LHCN-M2 (cell line): ENCODE results near the gene RHEX. TPM values are rescaled to one million over a fixed set of nuclear protein-coding genes. Genes with fewer than 3 reads are reported as not detected.
"Not testable (repeated sequence)": the region's sequence is repeated elsewhere in the genome, so short reads cannot be mapped to it uniquely, and the experiment has no call there.

Source experiments
- DNase-seq: peaks from one replicate; pipeline ENCODE4 v3.0.0-alpha.2; 2012; ENCODE audit warnings: low read depth
- polyA plus RNA-seq: library from polyadenylated mRNA; unstranded; fragments of >200 nt; gene quantifications from one replicate; pipeline ENCODE4 v1.2.1, GENCODE V29; 2012; ENCODE audit warnings: missing spikeins
- total RNA-seq: library from RNA; depleted of rRNA; stranded (reverse); fragments of >200 nt; gene quantifications from 2 replicates; pipeline ENCODE4 v1.2.3, GENCODE V29; 2014; rRNA removed

Gene RHEX, protein sequence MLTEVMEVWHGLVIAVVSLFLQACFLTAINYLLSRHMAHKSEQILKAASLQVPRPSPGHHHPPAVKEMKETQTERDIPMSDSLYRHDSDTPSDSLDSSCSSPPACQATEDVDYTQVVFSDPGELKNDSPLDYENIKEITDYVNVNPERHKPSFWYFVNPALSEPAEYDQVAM
- total RNA-seq = not detected in 2 replicates
- not detected for polyA plus RNA-seq

DNA sequence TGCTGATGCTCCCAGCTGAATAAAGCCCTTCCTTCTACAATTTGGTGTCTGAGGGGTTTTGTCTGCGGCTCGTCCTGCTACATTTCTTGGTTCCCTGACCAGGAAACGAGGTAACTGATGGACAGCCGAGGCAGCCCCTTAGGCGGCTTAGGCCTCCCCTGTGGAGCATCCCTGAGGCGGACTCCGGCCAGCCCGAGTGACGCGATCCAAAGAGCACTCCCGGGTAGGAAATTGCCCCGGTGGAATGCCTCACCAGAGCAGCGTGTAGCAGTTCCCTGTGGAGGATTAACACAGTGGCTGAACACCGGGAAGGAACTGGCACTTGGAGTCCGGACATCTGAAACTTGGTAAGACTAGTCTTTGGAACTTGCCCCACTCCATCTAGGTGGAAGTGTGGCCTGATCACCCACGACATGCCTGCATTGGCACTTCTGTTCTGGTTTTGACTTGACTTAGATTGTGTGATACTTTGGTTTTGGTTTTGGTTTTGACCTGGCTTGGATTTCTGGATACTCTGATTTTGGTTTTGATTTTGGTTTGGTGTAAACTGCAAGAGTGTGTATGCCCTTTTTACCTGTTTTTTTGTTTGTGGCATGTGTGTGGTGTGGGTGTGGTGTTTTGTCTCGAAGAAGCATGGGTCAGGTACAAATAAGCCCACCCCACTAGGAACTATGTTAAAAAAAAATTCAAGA lies at the start of gene RHEX:
TSS of gene RHEX (plus strand) at position 255 of the 692 bp plus-strand sequence. CDS start 44,656 bp downstream, outside the sequence.
- DNase-seq = not testable (repeated sequence)

DNA sequence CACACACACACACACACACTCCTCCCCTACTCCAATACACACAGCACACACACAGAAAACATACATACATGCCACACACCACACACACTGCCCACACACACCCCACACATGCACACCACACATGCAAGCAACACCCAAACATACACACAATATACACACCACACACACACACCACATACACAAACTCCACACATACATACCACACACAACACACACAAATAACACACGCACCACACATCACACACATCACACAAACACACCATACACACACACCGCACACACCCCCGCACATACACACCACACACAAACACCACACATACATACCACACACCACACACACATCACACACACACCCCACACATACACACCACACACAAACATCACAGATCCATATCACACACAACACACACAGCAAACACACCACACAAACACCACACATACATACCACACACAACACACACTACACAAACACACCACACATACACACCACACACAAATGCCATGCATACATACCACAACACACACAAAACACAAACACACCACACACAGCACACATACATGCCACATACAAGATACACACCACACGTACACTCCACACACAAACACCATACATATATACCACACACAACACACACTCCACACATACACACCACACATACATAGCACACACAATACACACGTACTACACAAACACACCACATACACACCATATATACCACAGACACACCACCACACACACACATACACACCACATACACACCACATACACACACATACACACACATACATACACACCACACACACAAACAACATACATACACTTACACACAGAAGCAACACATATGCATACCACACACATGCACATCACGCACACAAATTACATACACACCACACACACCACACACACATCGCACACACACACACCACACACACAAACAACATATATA lies 48.8 kb upstream of the RHEX start:
- no peak for DNase-seq

DNA sequence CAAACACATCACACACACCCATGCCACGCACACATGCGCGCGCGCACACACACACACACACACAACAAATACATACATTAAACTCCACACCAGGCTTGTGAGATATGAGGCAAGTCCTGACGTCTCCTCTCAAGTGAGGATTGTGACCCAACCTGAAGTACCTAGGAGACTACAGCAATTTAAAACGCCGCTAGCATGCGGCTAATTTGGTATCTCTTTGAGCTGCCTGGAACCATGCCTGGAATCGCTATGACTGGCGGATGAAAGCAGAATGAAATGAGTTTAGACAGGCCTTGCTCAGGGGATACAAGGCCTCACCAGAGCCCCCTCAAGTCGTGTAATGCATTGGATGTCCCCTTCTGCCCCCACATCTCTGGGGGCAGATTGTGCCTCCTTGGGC lies 48.1 kb upstream of the RHEX start:
- DNase-seq = no peak

DNA sequence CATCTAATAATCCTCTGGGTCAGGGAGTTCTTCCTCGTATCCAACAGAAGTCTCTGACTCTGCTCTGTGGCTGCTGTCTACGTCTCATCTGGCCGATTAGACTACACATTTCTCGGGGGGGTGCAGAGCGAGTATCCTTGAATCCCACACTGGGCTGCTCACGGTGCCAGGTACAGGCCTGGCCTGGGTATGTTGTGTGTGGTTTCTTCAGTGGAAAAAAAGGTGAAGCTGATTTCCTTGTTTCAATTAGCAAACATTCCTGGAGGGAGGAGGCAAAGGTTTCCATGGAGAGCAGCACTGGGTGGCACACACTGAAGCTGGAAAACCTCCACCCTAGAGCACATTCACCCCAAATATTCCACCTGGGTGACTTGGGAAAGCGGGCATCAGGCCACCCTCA lies 47.7 kb upstream of the RHEX start:
- no peak for DNase-seq

DNA sequence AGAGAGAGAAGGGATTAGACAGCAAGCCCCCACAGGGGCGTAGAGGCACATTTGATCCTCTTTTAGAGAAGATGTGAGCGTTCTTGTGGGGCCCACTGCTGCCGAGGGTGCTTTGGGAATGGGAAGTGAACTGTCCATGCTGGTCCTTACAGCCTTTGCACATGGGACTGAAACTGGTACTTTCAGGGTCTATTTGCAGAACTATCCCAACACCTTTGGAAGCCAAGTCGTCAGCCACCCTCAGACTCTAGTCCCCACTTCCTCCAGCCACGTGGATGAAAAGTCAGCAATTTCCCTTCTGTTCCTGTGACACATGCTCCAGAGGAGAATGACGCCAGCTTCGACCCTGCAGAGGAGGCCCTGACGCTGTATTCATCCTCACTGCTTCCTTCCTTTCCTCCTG lies 47.2 kb upstream of the RHEX start:
- no peak for DNase-seq

DNA sequence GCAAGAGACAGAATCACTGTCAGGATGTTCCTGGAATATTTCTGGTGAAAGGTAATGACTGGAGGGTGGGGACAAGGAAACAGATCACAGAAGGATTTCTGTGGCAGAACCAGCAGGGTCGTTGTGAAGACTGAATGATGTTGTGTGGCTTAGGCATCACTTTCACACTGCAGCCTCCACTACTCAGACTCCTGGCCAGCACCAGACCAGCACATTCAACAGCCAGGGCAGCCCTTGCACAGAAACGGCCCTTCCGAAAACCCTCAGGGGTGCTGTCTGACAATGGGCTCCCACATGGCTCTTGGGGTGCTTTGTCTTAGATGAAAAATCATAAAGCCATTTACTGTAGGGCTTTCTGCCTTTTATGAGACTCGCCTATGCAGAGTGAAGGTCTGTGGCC lies 46.0 kb upstream of the RHEX start:
- no peak for DNase-seq

DNA sequence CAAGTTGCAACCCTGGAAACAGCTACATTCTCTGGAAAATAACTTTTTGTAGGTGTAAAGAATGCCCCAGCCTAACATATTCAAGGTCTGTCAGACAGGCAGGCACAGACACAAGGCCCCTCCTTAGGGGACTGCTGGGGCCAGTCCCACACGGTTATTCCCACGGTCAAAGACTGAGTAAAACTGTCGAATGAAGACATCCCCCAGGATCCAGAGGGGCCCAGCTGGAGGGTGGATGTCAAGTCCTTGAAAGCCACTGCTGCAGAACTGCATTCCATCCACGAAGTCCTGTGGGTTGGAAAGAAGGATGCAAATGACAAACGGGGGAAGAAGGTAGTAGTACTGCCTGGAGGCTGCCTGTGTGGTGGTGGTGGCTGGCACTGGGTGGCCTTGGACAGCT lies 42.9 kb upstream of the RHEX start:
- DNase-seq = no peak

DNA sequence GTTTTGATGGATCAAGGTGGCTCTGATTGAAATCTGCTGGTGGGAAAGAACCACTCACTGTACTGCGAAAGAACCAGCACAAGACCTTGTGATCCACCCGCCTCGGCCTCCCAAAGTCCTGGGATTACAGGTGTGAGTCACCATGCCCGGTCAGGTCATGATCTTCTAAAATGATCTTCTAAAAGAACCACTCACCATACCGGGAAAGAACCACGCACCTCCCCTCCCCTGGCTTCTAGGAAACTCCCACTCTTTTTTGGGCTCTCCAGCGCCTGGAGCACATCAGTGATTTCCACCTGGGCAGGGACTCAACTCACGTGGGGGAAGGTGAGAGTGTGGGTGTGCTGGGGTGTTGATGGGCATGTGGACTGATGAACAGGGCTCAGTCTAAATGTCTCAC lies 41.9 kb upstream of the RHEX start:
- no peak for DNase-seq

DNA sequence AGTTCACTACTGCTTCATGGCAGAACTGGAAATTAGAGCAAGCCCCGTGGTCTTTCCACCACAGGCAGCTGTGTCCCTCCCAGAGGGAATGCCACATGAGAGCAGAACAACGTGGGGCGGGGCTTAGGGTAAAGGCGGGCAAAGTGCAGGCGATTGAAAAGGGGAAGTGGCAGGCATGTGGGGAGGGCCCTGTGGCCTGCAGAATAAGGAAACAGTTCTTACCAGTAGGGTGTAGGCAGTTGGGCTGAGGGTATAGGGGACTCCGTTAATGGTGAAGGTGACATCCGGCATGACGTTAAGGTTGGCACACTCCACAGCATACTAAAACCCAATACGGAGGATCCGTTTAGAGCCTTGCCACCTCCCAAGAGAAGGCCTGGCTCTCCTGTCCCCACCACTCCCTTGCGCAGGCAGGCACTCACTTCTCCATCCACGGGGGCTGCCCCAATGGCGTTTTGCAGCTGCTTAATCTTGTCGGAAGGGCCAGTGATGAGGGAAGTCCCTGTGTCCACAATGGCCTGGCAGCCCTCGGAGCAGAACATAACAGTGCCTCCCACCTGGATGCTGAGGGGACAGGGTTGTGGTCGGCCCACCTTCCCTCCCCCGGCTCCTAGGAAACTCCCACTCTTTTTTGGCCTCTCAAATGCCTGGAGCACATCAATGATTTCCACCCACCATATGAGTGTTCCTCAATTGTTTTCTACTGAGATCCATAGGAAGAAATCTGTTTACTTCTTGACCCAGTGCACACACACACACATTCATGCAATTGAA lies 40.7 kb upstream of the RHEX start:
- DNase-seq = peak; percentile 61

DNA sequence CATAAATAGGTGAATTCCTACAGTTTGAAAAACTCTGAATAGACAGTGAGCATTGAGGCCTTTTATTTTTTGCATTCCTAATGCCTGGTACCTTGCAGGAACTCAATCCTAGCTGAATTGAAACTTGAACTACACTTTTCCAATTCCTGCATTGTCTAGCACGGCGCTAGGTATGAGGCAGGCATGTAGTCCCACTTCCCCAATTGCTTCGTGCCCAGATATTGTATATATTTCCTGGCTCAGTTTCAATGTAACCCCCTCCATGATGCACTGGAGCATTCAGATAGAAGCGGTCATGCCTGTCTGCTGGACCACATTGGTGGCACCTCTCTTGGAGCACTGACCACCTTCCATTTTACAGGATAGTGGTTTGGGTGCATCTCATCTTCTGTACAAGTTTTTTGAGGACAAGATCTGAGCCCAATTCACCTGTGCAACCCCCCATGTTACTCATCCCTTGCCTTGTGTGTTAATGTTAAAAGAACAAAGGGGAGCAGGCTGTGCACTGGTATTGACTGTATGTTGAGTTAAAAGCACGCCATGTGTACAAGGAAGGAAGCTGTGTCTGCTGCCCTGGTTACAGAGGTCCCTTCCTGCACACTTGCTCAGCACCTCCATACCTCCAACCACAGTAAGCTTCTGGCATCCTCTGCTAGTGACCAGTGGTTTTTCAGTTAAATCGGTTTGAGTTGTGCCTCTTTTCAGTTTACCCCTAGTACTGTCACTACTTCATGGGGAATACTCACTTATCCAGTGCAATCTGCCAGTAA lies 39.8 kb upstream of the RHEX start:
- no peak for DNase-seq

DNA sequence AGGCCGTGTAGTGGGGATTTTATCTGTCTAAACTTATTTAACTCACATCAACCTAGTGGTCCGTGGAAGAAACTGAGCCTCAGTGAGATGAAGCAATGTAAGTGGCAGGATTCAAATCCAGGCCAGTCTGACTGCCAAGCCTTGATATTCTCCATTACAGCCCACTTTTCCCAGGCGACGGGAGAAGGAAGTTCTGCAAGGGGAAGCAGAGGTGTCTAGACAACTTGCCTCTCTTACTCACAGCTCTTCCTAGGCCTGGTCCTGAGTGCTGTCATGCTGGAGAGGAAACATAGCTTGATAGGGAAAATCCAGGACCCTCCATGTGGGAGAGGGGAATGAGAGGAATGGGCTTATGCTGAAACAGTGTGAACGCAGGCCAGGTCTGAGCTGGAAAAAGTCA lies 38.4 kb upstream of the RHEX start:
- DNase-seq = no peak

DNA sequence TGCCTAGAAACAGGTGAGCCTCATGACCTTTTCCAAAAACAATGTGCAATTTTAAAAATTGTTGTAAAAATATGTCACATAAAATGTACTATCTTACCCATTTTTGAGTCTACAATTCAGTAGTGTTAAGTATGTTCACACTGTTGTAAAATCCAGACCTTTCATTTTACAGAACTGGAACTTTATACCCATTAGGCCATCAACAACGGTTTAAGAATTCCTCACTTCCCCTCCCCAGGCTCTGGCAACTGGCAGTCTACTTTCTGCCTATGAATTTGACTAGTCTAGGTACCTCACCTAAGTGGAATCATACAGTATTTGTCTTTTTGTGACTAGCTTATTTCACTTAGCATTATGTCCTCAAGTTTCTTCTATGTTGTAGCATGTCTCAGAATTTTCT lies 37.9 kb upstream of the RHEX start:
- DNase-seq = no peak

DNA sequence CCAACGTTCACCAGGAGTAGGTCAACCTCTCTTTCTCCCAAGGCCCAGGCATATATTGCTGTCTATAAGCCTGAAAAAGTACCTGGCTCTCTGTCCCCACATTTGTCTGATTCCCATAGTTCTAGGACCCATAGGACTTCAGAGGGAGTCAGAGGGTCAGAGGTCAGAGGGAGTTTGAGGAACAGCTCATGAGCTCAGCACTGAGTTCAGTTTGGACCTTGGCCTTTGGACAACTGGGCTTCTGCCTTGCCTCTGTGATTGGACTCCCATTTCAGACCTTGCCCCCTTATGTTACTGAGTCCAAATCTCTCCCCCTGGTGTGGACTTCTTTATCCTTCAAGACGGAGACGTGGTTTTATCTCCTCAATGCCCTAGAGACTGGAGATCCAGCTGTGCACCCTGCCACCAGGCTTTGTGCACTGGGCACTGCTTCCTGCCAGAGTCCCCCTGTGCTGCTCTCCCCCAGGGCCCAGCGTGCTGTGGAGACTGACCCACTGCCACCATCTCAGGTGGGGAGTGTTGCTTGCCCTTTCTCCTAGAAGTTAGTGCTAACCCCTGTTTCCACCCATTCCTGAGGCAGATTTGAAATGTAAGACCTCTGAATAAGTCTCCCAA lies 32.5 kb upstream of the RHEX start:
- no peak for DNase-seq

DNA sequence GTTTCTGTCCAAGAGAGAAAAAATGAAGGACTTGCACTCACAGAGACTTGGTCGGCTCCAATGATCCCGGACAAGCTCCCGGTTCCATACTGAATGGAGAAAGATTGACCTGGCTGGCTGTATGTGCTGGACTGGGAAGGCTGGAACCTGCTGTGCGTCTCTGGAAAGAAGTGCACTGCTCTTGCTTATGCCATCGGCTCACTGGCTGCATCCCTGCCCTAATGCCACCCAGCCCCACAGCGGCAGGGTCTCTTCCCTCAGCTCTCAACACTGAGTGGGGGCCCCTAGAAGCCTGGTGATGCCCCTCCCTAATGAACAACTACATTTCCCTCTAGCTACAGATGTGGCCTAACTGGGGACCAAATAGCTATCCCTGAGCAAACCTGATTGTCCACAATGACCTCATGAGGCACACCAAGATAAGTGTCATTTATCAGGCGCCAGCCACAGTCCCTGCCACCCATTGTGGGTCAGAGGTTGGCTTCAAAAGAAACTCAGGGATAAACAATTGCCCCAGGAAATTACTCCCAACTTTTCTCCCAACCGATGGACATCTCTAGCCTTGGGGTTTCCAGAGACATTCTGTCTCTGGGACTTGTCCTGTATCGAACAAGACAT lies 31.9 kb upstream of the RHEX start:
- no peak for DNase-seq

DNA sequence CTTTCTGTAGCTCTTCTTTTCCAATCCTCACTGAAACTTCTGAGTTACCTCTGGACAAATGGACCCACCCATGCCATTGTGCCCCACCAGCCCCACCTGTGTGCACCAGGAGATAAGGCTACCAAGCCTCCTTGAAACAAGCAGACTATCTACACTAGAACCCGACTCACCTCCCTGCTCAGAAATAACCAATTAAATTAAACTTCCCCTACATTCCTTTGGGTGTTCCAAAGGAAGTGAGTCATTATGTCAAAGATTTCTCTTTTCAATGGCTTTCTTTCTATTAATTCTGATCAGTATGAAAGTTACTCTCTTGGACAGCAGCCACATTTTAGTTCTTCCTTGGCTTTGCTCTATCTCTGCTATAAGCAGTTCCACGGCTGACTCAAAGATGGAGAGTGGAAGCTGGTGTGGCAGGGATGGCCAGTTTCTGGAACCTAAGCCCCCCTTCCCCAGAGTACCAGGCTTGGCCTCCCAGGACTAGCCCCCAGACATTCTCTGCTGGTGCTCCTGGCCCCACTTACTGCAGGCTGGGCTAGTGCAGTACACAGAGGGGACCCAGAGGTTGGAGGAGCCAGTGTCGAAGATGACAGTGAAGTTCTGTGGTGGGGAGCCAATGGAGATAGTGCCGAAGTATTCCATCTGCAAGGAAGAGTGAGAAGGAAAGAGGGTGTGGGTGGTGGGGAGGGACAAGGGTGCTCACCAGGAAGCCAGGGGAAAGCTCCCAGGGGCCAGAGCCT lies 31.2 kb upstream of the RHEX start:
- DNase-seq = peak; percentile 25

DNA sequence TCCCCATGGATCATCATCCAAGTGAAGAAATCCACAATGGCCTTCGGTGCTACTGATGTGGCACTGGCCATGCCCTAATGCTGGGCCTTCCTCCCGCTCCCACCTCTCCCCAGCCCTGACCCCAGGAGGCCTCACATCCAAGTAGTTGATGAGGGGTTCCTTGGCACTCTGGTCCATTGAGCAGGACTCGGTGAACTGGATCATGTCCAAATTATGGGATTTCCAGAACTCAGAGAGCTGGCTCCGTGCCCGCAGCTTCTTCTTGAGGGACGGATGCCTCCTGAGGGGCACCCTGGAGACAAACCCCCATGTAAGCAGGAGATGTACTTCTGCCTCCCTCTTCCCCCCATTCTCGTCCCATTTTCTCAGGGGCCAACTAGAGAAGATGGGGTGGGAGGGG lies 30.2 kb upstream of the RHEX start:
- DNase-seq = no peak

DNA sequence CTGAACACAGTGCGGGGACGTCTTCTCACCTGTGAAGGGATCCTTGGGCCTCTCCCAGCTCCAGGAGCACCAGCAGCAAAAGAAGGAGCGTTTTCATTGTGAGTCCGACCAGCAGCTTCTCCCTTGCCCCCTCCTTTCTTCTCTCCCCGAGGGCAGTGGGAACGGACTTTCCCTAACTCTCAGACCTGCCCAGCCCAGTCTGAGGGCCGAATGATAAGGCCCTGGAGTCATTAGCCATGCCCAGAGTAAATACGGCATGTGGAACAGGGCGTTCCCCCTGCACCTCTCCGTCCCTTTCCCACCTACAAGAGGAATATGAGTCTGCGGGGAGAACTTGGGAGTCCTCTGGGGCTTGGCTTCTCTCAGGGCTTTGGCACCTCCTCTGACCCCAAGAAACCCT lies 29.3 kb upstream of the RHEX start, which contains the start of gene CTSE:
TSS of gene CTSE (minus strand) at position 201 of the 400 bp plus-strand sequence. CDS start at position 97, 104 bp downstream.
- no peak for DNase-seq

DNA sequence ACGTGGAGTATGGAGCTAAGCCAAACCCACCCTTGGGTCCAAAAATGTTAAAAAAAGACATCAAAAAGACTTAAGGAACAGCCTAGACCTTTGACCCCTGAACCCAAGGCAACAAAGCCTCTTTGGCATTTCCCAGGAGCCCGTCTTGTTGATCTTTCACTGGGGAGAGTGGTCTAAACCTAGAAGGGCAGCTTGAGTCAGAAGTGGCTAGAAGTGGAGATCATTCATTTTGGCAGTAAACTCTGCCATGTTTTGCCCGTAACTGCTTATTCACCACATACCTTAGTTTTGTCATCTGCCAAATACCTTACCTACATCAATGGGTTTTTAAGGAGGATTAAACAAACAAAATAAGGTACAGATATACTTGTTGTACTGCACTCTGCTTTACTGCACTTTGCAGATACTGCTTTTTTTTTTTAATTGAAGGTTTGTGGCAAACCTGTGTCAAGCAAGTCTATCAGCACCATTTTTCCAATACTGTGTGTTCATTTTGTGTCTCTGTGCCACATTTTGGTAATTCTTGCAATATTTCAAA lies 27.6 kb upstream of the RHEX start:
- no peak for DNase-seq

DNA sequence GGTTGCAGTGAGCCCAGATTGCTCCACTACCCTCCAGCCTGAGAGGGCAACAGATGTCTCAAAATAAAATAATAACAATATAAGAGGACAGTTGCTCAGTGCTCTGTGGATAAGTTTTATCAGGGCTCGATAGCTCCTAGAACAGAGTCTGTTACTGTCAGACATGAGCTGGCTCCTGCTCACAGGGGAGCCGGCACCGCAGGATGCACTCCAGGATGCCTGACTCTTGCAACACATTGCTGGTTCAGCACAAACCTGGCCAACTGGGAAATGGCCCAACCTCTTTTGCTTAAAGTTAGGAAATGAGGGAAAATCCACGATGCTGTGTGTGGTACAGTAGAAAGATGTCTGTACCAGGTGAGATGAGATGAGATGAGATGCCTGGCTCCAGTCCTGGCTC lies 23.5 kb upstream of the RHEX start:
- DNase-seq = peak; percentile 21
